Measurements from ENCODE around the gene RNU4-1.
A peak's percentile ranks its signal among the peaks of the same experiment; 100 is the strongest.
"Not testable (repeated sequence)": the region's sequence is repeated elsewhere in the genome, so short reads cannot be mapped to it uniquely, and the experiment has no call there.

Gene RNU4-1

DNA sequence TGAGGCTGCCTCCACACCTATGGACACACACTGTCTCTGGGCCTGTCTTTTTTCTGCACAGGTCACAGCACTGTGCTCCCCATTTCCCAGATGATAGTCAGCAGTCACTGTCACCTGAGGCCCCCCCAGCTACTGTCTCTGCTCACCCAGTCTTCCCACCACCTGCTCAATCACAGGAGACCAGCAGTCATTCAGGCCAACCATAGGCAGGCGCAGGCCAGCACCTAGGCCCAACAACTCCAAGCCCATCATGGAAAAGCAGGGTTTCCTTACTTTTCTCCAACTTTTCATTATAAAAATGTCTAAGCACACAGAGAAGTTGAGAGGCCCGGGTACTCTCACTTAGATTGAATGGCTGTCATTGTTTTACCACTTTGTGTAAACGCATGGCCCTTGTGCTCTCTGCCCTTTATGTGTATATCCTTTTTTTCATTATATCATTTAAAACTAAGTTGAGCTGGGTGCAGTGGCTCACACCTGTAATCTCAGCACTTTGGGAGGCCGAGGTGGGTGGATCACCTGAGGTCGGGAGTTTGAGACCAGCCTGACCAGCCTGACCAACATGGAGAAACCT is 34.6 kb downstream of the RNU4-1 start:
- no peak for DNase-seq (ENCODE audit: low read depth, low spot score)

DNA sequence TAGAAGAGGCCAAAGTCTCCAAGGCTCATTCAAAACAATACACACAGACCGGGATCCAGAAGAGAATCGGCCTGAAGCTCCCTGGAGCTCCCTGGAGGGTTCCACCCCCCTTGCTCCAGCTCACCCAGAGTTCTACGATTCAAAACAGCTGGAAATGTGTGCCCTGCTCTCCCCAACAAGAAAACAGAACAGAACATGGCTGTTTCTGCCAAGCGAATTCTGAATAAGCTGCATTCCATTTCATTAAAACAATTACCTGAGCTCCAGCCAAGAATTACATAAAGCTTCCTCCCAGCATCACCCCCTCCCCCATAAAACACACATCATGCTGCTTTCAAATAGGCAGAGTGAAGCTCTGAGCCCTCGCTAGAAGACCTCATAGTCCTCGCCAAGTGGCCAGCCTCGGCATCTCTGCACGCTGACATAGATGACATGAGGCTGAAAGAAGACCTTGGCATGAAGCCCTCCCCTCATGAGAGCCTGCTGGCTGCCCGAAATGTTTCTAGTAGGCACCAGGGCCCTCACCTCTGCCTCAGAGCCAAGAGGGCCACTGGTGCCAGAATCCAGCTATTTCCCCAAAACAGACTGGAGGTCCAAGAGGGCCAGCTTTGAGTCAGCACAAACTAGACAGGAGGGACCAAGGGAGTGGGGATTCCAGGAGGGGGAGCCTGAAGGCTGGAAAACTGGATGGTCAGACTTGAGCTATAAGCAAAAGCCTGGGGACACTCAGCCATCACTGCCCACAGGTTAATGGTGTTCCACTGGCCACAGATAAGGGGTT is 35.8 kb downstream of the RNU4-1 start:
- peak; percentile 78 for DNase-seq (ENCODE audit: low read depth, low spot score)

DNA sequence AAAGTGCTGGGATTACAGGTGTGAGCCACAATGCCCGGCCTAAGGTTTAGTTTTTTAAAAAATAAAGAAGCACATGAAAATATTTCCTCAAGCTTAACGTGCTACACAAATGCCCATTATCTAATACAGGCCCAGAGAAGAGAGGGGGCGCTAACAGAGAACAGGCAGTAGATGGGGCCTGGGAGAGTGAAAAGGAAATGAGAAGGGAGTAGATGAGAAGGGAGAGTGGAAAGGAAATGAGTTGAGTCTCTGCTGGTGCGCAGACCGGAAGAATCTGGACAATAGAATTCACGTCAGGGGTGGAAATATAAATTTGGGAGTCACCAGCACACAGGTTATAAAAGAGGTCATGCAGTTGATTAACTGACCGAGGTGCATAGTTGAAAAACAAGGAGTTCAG is 38.2 kb downstream of the RNU4-1 start:
- no peak for DNase-seq (ENCODE audit: low read depth, low spot score)

DNA sequence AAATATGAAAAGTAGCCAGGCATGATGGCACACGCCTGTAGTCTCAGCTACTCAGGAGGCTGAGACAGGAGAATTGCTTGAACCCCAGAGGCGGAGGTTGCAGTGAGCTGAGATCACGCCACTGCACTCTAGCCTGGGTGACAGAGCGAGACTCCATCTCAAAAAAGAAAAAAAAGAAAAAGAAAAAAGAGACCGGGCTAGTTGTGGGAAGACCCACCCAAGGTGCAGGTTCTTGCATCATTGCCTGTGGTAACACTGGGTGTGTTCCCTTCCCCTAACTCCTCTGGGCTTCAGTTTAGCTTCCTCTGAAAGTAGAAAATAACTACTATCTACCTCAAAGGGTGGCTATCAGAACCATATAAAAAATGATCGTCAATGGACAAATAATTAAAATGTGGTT is 39.7 kb downstream of the RNU4-1 start:
- DNase-seq (ENCODE audit: low read depth, low spot score) = not testable (repeated sequence)

DNA sequence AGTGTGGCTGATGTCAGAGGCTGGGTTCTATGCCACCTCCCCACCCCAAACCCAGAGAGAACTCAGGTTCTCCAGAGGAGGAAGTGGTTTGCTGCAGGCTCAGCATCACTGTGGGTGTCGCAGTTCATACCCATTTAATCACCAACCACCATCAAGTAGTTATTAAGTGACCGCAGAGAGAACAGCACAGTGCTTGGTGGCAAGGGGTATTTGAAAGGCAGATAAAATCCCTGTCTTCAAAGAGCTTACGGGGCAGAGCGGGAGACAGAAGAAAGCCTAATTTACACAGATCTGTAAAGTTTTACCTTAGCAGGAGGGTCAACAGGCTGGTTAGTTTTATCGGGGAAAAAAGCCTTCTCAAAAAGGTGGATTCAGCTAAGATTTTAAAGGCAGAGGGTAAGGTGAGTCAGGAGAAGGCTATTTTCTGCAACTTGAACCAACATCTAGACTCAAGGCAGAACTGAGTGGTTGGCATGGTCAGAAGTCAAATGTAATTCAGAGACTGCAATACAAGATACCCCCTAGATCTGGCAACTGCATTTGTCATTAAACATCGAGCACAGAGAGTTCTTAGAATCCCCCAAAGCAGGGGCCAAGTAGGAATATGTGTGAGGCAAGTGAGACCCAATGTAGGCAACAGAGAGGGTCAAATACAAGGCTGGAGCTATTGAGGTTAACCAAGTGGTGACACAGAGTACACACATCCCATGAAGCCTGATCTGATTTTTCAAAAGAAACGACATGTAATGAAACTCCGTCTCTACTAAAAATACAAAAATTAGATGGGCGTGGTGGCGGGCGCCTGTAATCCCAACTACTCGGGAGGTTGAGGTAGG is 40.7 kb downstream of the RNU4-1 start:
- DNase-seq (ENCODE audit: low read depth, low spot score) = no peak

DNA sequence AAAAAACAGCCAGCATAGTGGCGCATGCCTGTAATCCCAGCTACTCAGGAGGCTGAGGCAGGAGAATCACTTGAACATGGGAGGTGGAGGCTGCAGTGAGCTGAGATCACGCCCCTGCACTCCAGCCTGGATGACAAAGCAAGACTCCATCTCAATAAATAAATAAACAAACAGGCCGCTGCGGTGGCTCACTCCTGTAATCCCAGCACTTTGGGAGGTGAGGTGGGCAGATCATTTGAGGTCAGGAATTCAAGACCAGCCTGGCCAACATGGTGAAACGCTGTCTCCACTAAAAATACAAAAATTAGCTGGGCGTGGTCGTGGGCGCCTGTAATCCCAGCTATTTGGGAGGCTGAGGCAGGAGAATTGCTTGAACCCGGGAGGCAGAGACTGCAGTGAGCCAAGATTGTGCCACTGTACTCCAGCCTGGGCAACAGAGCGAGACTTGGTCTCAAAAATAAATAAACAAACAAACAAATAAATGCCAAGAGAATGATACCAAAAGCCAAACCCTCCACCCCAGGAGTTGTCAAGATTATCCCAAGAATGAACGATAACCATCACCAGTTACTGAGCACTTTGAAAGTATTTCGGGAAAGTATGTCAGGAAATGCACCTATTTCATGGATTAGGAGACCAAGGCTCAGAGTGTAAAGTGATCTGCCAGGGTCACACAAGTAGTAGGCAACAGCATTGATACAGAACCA is 41.5 kb downstream of the RNU4-1 start:
- not testable (repeated sequence) for DNase-seq (ENCODE audit: low read depth, low spot score)

DNA sequence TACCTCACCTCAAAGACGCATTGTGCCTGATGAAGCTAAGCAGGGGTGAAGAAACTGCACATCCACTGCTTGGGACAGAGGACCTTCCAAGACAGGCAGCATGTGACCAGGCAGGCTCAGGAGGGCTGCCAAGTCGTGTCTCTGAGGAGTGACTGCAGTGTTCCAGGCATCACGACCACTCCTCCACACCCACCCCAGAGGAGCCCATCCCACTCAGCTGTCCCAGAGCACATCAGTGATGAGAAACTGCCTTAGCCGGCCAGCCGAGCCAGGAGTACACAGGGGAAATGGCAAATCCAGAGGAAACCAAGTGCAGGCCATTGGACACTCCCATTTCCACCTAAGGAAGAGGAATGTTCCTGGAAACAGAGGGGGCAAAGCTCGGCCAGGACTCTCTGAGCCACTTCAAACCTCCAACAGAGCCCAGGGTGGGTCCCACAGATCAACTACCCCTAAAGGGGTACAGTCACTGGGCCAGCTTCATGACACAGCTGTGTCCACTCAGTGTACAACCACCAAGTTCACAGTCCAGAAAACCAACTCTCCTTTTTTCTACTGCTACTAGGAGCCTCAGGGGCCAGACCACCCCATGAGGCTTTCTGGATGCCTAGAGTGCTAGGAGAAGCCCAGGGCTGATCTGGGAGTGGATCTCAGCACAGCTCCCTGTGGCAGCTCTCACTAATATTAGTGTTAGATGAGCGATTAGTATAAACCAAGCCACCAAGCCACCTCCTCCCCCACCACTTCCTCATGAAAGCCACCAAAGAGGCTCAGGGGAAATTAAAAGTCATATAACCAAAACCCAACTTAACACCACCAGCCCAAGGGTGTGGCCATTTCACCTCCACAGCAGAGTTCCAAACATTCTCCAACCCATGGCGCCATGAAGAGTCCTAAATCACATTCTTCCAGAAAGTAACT is 42.9 kb downstream of the RNU4-1 start:
- DNase-seq (ENCODE audit: low read depth, low spot score) = no peak

DNA sequence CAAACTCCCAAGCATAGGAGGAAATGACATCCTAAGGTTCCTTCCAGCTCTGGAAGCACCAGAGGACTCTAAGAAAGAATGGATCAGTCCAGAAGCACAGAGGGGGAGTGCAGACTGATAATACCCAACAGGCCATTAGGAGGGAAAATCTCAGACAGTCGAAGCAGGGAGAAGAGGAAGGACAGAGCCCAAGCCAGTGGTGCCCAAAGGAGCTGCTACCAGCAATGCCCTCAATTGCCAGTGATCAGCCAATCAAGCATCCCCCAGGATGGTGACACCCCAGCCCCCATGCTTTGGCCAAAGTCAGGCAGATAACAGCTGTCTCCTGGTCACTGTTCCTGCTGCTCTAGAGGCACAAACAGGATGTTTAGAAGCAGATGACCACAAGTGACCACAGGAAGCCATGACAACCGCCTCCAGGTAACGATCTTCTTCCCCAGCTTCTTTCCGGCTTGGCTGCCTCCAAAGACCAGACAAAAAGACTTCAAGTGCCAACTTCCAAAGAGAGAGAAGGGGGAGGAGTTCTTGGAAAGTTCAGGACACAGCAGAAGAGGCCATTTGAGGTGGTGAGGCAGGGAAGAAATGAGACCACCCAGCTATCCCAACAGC is 43.7 kb downstream of the RNU4-1 start:
- DNase-seq (ENCODE audit: low read depth, low spot score) = no peak

DNA sequence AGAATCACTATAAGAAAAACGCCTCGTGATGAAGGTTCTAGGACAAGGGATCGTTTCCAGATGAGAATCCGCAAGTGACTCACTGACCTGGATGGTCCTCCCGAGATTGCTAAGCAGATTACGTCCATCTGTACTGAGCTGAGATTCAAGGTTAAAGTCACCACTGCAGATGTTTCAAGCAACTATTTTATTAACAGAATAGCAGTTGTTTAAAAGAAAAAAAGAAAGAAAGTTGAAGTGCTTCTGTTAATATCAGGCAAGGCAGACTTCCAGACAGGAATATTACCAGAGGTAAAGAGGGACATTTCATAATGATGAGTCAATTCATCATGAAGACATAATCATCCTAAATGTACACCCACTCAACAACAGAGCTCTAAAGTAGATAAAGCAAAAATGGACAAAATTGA is 45.4 kb downstream of the RNU4-1 start:
- no peak for DNase-seq (ENCODE audit: low read depth, low spot score)

DNA sequence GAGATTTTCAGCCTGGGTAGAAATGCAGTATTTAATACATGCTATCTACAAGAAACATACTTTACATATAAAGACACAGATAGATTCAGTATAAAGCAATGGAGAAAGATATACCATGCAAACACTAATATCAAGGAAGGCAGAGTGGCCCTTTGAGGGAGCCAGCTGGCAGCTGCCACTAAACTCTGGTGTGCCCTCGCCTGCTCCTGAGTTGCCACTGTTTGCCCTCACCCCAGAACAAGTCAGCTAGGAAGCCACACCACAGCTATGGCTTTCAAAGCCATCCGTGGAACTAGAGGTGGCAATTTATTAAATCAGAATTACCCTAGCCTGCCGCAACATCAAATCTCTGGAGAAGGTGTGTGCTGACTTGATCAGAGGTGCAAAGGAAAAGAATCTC is 45.9 kb downstream of the RNU4-1 start:
- no peak for DNase-seq (ENCODE audit: low read depth, low spot score)

DNA sequence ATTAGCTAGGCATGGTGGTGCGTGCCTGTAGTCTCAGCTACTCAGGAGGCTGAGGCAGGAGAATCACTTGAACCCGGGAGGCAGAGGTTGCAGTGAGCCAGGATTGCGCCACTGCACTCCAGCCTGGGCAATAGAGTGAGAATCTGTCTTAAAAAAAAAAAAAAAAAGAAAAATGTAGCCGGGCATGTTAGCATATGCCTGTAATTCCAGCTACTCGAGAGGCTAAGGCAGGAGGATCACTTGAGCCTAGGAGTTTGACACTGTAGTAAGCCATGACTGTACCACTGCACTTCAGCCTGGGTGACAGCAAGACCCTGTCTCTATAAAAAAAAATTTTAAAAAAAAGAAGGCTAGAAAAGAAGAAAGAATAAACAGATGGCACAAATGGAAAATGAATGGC is 46.3 kb downstream of the RNU4-1 start:
- not testable (repeated sequence) for DNase-seq (ENCODE audit: low read depth, low spot score)

Data from brain pericyte (primary cell).